OCI-LY3 (cell line): ENCODE data around the gene NPC1L1.

Experiments
- CTCF ChIP-seq: fragments of 200-600, 300-600 bp; sonication (generic); IDR thresholded peaks from 2 replicates; pipeline ENCODE4 v1.5.1; 2014; ENCODE audit warnings: antibody characterized with exemption, low read length, low read depth
- EZH2phosphoT487 ChIP-seq: fragments of 200-600 bp; shearing (Covaris generic); IDR thresholded peaks from 2 replicates; pipeline ENCODE4 v1.6.1; 2018; ENCODE audit warnings: antibody characterized with exemption, mixed run types, low read depth

GRCh38 chr7:44472843-44473242 is 68.3 kb downstream of the NPC1L1 start:
- TF ChIP-seq CTCF (no peak), EZH2phosphoT487 (no peak)
